PFSK-1 (cell line): ENCODE measurements around the gene GALNTL6.

ENCODE experiments used
- FOXP2 ChIP-seq: optimal IDR thresholded peaks from 2 replicates; pipeline ENCODE3; 2011; ENCODE audit warnings: borderline replicate concordance, control low read depth, inconsistent platforms; ENCODE audit not compliant: insufficient read depth; ENCODE audit errors: extremely low read length, extremely low read depth
- POLR2AphosphoS5 ChIP-seq: IDR thresholded peaks from 2 replicates; pipeline ENCODE4 v1.6.1; 2012; ENCODE audit warnings: low read depth, mild to moderate bottlenecking, control low read depth, low read length, moderate library complexity
- REST ChIP-seq, 2 experiments: IDR thresholded peaks; 2 replicates each; pipeline versions ENCODE4 v1.6.1 to v1.8.0; 2011 to 2012; ENCODE audit warnings: low read depth in 2 of 2, low read length in 2 of 2, control low read depth in 1 of 2, inconsistent platforms in 1 of 2, mild to moderate bottlenecking in 1 of 2, moderate library complexity in 1 of 2; ENCODE audit not compliant: insufficient read depth in 1 of 2
- SIN3A ChIP-seq: IDR thresholded peaks from 2 replicates; pipeline ENCODE4 v1.6.1; 2012; ENCODE audit warnings: mild to moderate bottlenecking, low read length, moderate library complexity, borderline replicate concordance; ENCODE audit not compliant: insufficient read depth
- TAF1 ChIP-seq: IDR thresholded peaks from 2 replicates; pipeline ENCODE4 v1.6.1; 2012; ENCODE audit warnings: low read length, control low read depth, borderline replicate concordance; ENCODE audit not compliant: insufficient read depth

GRCh38 chr4:172631832-172632231, 818.6 kb downstream of the GALNTL6 start:
- no peak for TF ChIP-seq TAF1
- TF ChIP-seq SIN3A: no peak
- no peak for TF ChIP-seq POLR2AphosphoS5
- TF ChIP-seq REST (IDR thresholded peaks at IDR 0.05; ENCODE audit: insufficient read depth in 1 of 2, low read depth in 2 of 2, low read length in 2 of 2): no peak
- TF ChIP-seq FOXP2: no peak
